Activated naive CD8-positive, alpha-beta T cell (primary cell): ENCODE measurements around the gene PSMG4.

ENCODE experiments used
- H3K27ac Mint-ChIP-seq: one replicate; pipeline ENCODE4 v1.8.0; 2021; ENCODE audit warnings: mixed read lengths
- H3K27me3 Mint-ChIP-seq: one replicate; pipeline ENCODE4 v1.8.0; 2021; ENCODE audit warnings: mixed read lengths
- H3K36me3 Mint-ChIP-seq: one replicate; pipeline ENCODE4 v1.8.0; 2021; ENCODE audit warnings: mixed read lengths
- H3K4me1 Mint-ChIP-seq: one replicate; pipeline ENCODE4 v1.8.0; 2021; ENCODE audit warnings: low read depth, mixed read lengths
- H3K4me3 Mint-ChIP-seq: one replicate; pipeline ENCODE4 v1.8.0; 2021; ENCODE audit warnings: mild to moderate bottlenecking, mixed read lengths
- H3K9me3 Mint-ChIP-seq: one replicate; pipeline ENCODE4 v1.8.0; 2021; ENCODE audit warnings: low read depth, mixed read lengths

PSMG4 gene

GRCh38 chr6:3270258-3270657 is 11.5 kb downstream of the PSMG4 start:
- Mint-ChIP-seq H3K27ac (no peak overlapping the region), H3K4me3 (no peak overlapping the region), H3K9me3 (no peaks in the 10 kb centered on the region), H3K36me3 (no peaks in the 10 kb centered on the region), H3K27me3 (no peaks in the 10 kb centered on the region), H3K4me1 (peaks cover 24% of the 10 kb centered on the region)

- Mint-ChIP-seq H3K27ac (no peak overlapping the region), H3K4me1 (peaks cover 22% of the 10 kb centered on the region), H3K4me3 (no peak overlapping the region), H3K36me3 (no peaks in the 10 kb centered on the region), H3K27me3 (no peaks in the 10 kb centered on the region), H3K9me3 (no peaks in the 10 kb centered on the region)
Measured at GRCh38 chr6:3271756-3272155, 13.0 kb downstream of the PSMG4 start.

- peaks cover 19% of the 10 kb centered on the region for H3K4me1 Mint-ChIP-seq
- H3K27ac Mint-ChIP-seq: no peak overlapping the region
- H3K4me3 Mint-ChIP-seq: no peak overlapping the region
- H3K27me3 Mint-ChIP-seq: no peaks in the 10 kb centered on the region
- no peaks in the 10 kb centered on the region for H3K36me3 Mint-ChIP-seq
- no peaks in the 10 kb centered on the region for H3K9me3 Mint-ChIP-seq
Measured at GRCh38 chr6:3272911-3273547, 14.3 kb downstream of the PSMG4 start.

DNA sequence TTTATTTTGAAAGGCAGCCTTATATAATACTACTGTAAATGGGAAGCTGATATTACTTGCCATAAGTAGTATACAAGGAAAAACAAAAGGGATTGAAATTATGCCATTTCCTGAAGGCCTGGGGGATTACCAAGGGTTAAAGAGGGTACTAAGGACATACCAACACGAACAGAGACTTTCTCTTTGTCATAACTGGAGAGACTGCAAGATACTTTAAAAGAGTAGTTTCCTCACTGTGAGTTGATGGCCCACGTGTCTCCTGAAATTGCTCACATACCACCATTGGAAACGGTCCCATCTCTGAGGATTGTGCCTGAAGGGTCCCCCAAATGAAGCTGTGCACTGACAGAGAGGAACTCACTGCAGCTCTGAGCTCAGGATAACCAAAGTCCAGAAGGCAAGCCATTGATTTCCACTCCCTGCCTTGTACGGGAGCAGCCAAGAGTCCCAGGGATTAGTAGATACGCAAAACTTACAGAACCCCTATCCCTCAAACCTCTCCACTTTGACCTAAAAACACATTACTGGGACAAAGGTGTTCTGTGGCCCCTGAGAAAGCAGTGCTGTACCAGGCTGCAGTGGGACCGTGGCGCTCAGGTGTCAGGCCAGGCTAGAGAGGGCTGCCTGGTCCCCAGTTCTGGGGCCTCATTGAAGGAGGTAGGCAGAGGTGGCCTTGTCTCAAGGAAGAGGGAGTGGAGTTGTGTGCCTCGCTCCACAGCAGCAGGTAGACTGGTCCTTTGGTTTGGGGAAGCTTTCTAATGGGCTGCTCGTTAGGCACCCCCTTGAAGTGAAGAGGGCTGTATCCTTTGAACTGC is 15.2 kb downstream of the PSMG4 start:
- H3K9me3 Mint-ChIP-seq: no peaks in the 10 kb centered on the region
- no peaks in the 10 kb centered on the region for H3K27me3 Mint-ChIP-seq
- H3K4me1 Mint-ChIP-seq: peaks cover 16% of the 10 kb centered on the region
- H3K36me3 Mint-ChIP-seq: no peaks in the 10 kb centered on the region
- H3K27ac Mint-ChIP-seq: peak overlapping the region; percentile 4
- no peak overlapping the region for H3K4me3 Mint-ChIP-seq

DNA sequence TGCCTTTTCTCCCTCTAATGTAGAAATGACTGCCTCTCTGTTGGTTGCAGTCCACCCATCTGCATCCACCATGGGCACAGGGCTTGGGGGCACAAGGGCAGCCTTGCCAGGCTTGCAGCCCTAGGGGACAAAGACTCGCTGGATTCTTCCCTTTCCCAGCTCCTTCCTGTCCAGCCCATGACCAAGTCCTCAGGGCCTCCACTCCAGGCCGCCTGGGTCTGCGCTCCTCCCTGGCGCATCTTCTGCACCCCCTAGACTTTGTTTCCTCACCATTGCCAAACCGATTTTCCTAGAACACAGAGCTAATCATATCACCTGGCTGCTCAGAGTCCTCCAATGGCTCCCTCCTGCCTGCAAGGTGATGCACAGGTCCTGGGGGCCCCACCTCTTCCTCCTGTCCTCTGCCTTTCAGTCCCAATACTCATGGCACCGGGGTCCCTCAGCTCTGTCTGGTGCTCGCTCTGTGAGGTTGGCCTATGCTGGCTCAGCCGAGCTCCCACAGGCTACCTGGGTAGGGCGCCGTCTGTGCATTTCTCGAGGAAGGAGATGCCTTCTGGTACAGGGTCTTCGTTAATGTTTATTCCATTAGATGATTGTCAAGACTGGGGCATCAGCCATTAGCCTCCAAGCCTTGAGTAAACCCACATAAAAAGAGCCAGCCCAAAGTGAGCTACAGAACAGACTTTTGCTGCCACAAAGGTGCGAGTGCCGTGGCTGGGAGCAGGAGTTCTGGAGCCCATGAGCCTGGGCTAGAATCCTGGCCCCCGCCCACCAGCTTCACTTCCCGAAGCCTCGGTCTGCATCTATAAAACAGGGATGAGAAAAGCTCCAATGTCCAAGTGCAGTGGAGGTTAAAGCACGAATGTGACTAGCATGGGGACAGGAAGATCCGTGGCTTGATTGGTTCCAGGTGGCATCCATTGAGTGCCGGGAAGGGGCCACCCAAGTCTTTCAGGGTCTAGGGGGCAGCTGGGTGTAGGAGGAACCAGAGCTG is 17.7 kb downstream of the PSMG4 start:
- no peaks in the 10 kb centered on the region for H3K9me3 Mint-ChIP-seq
- no peaks in the 10 kb centered on the region for H3K36me3 Mint-ChIP-seq
- peak overlapping the region; percentile 16 for H3K27ac Mint-ChIP-seq
- peaks cover 11% of the 10 kb centered on the region for H3K4me1 Mint-ChIP-seq
- no peak overlapping the region for H3K4me3 Mint-ChIP-seq
- no peaks in the 10 kb centered on the region for H3K27me3 Mint-ChIP-seq

DNA sequence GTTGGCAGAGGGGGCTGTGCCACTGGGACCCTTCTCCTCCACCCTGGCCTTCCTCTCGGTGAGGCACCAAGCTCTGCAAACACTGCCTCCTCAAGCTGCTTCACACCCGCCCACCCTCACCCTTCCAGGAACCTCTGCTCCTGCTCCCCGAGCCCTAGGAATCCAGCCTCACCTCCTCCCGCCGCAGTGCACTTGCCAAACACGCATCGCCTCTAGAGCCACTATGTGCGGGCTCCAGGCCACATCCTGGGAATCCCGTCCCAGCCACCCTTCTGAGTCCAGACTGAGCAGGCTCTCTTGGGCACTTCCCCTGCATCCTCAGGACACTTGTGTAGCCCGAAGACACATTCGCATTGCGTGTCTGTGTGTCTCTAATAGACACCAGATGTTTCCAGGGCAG is 18.5 kb downstream of the PSMG4 start:
- H3K4me3 Mint-ChIP-seq: no peak overlapping the region

DNA sequence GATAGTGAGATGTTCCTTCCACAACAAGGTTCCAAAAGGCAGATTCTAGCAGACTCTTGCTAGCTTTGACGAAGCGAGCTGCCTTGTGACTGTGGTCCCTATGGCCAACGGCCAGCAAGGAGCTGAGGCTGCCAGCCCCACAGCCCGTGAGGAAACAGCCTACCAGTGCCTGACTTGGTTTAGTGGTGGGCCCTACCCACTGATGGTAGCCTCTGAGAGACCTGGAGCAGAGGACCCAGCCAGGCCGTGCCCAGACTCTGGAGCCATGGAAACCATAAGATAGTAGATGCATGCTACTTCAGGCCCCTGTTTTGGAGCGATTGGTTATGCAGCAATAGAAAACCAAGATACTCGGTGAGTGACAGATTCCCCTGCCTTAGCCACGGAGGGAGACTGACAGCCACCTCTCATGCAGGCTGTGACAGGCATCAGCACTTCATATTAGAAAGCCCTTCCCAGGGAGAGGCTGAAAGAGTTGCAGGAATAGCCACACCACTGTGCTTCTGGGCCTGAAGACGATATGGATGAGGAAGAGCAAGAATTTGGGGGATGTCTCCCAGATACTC is 19.2 kb downstream of the PSMG4 start:
- H3K4me3 Mint-ChIP-seq: no peak overlapping the region
- H3K27ac Mint-ChIP-seq: no peak overlapping the region
- H3K4me1 Mint-ChIP-seq: peaks cover 7% of the 10 kb centered on the region
- no peaks in the 10 kb centered on the region for H3K27me3 Mint-ChIP-seq
- no peaks in the 10 kb centered on the region for H3K9me3 Mint-ChIP-seq
- no peaks in the 10 kb centered on the region for H3K36me3 Mint-ChIP-seq

More for the DNA sequence above, 18.5 kb downstream of the PSMG4 start:
- H3K4me1 Mint-ChIP-seq: peaks cover 7% of the 10 kb centered on the region
- H3K36me3 Mint-ChIP-seq: no peaks in the 10 kb centered on the region
- H3K9me3 Mint-ChIP-seq: no peaks in the 10 kb centered on the region
- no peaks in the 10 kb centered on the region for H3K27me3 Mint-ChIP-seq
- H3K27ac Mint-ChIP-seq: no peak overlapping the region

DNA sequence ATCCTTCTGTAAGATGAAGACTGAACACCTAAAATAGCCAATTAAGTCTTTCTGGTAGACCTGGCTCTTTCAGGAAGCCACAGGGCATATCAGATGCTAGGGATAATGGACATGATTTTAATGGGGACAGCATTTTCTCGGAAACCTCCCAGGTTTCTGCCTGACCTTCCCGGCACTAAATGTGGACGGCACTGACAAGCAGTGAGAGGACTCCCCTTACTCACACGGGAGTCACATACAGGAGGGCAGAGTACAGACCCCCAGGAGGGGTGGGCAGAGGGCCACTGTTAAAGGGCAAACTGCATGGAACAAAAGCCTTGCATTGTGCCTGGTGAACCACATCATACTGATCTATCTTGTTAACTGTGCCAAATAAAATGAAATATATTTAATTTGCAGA is 19.9 kb downstream of the PSMG4 start:
- Mint-ChIP-seq H3K4me1 (peaks cover 6% of the 10 kb centered on the region), H3K9me3 (no peaks in the 10 kb centered on the region), H3K27me3 (no peaks in the 10 kb centered on the region), H3K4me3 (no peak overlapping the region), H3K27ac (no peak overlapping the region), H3K36me3 (no peaks in the 10 kb centered on the region)

DNA sequence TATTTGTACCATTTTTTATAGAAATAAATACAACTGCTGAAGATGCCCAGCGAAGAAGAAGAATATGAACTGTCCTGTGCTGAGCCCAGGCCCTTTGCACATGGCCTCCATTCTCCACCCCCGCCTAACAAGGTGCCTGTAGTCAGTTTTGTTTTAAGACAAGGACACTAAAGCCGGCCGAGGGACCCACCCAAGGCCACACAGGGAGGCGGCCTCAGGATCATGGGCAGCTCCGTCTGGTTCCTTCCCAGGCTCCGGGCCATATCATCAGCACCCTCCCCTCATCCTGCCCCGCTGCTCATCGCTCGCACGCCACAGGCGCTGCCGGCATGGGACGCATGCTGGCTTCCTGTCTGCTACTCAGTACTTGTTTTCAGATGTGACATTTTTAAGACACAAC is 21.3 kb downstream of the PSMG4 start:
- Mint-ChIP-seq H3K4me3 (no peak overlapping the region), H3K4me1 (peaks cover 4% of the 10 kb centered on the region), H3K36me3 (no peaks in the 10 kb centered on the region), H3K9me3 (no peaks in the 10 kb centered on the region), H3K27me3 (no peaks in the 10 kb centered on the region), H3K27ac (no peak overlapping the region)

GRCh38 chr6:3280866-3281465 is 22.2 kb downstream of the PSMG4 start:
- Mint-ChIP-seq H3K4me3 (no peak overlapping the region), H3K4me1 (peaks cover 4% of the 10 kb centered on the region)

DNA sequence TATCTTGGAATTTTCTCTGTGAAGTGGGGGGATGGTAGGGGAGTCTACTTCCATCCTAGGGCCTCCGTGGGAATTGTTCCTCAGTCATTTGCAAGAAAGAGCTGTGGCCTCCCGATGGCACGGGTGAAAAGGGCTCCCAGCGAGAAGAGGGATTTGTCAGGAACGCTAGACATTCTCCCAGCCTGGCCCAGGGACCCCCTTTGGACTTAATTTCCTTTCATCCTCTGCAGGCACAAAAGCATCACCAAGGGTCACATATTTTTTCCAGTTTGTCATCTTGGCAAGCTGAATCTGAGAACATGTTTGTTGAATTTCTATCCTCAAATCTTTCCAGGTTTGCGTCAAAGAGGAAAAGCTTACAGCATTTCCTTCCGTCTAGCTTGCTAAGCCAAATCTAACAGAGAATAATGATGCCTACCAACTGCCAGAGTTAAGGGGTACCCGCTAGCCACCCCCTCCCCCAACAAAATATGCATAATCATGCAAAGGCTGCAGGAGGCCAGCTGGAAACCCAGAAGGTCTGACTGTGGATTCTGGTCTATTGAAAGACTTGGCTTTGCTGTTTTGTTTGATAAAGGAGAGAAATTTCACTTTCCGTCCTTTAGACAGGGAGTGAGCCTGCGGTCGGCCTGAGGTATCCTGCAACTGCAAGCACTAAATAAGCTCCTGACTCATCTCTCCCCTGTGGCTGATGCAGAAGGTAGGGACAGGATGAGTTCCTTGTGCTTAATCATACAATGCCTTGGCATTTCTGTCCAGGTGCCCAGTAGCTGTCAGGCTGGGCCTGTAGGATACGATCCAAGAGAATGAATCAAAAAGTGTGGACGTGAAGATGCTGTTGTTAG is 23.1 kb downstream of the PSMG4 start:
- no peaks in the 10 kb centered on the region for H3K36me3 Mint-ChIP-seq
- H3K27ac Mint-ChIP-seq: no peak overlapping the region
- no peaks in the 10 kb centered on the region for H3K27me3 Mint-ChIP-seq
- peaks cover 4% of the 10 kb centered on the region for H3K4me1 Mint-ChIP-seq
- H3K9me3 Mint-ChIP-seq: no peaks in the 10 kb centered on the region
- no peak overlapping the region for H3K4me3 Mint-ChIP-seq

More at GRCh38 chr6:3280866-3281465, 22.2 kb downstream of the PSMG4 start:
- Mint-ChIP-seq H3K9me3 (no peaks in the 10 kb centered on the region), H3K27me3 (no peaks in the 10 kb centered on the region), H3K36me3 (no peaks in the 10 kb centered on the region), H3K27ac (no peak overlapping the region)

DNA sequence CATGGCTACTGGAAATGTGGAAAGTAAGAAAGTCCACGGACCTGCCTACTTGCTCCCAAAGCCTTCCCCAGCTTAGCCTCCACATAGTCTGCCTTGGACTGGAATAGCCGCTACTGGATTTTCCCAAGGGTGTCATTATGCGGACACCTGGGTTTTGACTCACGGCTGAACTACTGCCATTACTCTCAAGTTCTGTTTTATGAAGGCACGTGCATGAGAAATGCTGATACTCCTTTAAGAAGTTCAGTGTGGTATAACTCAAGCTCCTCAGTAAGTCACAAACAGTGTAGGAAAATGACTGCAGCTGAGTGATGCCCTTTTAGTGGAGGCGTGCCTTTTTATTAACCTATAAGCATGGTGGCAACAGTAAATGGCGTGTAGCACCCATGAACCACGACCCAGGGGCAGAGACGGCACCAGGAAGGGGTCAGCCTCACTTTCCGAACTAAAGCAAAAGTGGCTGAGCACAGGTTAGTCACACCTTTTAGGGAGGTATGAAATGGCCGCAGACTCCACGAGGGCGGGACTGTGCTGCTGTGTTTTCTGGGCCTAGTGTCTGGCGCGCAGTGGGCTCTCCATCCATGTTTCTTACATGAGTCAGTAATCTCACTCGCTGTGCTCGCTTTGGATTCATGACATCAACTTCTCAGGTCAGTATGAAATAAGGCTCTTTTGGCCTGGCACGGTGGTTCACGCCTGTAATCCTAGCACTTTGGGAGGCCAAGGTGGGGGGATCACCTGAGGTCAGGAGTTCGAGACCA is 23.9 kb downstream of the PSMG4 start:
- Mint-ChIP-seq H3K4me3 (no peak overlapping the region), H3K36me3 (no peaks in the 10 kb centered on the region), H3K9me3 (no peaks in the 10 kb centered on the region), H3K27ac (no peak overlapping the region), H3K27me3 (no peaks in the 10 kb centered on the region), H3K4me1 (peaks cover 2% of the 10 kb centered on the region)

- Mint-ChIP-seq H3K9me3 (no peaks in the 10 kb centered on the region), H3K27ac (no peak overlapping the region), H3K4me1 (peaks cover 2% of the 10 kb centered on the region), H3K27me3 (no peaks in the 10 kb centered on the region), H3K4me3 (no peak overlapping the region), H3K36me3 (no peaks in the 10 kb centered on the region)
Measured at GRCh38 chr6:3283241-3283640, 24.5 kb downstream of the PSMG4 start.
